Activated CD4-positive, alpha-beta T cell treated with anti-CD3 and anti-CD28 coated beads, Interleukin-2, amount 50 U/mL, for 48 hours (primary cell): ENCODE results near the gene PIEZO2.
"Not testable (repeated sequence)": the region's sequence is repeated elsewhere in the genome, so short reads cannot be mapped to it uniquely, and the experiment has no call there.

ENCODE experiments used
- DNase-seq, 2 experiments: peaks; one replicate each; pipeline ENCODE4 v3.0.0-alpha.2; 2020

The PIEZO2 gene

DNA sequence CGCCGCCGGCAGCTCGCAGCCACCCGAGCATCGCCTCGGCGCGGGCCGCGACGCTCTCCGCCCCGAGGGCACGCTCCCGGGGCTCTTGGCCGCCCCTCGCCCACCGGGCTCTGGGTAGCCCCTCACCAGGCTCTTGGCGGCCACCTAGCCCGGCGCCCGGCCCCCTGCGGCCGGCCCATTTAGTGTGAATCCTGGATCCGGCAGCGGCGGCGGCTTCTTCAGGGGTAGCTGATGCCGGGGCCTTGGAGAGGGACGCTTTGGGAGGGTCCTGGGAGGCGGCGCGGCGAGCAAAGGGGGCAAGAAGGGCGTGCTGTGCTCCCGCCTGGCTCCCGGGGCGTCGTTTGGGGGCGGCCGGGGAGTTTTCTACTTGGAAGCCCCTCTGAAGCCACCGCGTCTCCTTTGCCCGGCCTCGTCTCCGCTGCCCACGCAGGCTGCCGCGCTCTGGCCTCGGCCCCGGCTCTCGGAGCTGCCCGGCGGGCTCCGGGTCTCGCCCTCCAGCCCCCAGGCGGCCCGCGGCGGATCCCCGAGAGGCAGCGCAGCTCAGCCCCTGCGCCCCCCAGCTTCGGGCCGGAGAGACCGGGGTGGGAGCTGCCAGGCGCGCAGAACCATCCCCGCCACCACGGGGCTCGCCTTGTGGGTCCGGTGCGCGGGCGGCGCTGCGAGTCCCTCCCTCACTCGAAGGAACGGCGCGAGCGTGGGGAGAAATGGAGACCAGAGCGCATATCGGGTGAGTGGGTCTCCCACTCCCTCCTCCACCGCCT is 509 bp downstream of the PIEZO2 start:
- no peak for DNase-seq

DNA sequence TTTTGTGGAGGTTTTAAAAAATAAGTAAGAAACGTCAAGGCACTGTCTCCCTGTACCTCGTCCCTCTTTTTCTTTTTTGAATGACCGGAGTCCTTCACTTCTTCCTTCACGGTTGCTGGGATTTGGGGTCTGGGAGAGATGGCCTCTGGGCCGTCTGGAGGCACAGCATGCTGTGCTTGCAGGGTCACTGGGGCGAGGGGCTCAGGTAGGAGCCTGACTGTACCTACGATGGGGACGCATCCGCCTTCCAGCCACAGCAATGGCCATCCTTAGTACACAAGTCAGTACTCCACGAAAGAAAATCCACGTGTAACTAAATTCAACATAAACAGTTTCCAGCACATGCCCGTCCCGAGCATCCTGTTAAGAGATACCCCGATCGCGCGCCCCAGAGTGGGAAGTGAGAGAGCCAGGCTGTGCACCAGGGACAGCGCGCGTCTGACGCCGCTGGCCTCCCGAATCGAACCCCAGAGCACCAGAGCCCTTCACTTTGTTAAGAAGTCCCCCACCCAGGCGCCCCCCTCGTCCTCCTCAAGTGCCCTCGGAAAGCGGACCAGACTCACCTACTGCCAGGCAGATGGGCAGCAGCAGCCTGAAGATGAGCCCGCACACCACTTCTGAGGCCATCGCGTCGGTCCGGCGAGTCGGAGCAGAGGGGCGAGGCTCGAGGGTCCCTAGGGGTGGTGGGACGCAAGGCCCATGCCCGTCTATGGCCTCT is 1.2 kb downstream of the PIEZO2 start:
- DNase-seq, result no peak

DNA sequence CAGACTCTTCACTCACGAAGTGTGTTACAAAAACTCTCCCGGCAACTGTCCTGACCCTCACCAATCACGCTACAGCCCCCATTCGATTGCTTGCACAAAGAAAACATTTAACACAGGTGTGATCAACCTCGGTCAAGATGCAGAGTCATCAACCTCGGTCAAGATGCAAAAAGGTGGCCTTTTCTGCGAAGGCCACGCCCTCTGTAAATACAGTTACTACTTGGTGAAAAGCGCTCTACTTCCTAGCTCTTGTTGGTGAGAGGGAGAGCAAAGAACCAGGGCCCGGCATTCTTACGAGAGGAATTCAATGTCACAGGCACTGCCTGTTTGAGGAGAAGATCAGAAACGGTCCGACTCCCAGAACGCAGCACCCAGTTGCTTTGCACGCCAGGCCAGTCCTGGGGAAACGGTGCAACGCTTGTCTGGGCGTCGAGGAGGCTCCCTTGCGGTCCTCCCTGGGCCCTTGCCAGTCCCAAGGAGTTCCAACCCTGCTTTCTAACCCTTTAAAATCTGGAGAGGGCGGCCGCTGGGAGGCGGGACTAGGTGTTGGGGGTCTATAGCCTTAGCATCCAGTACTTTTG is 1.9 kb downstream of the PIEZO2 start:
- DNase-seq, result no peak

DNA sequence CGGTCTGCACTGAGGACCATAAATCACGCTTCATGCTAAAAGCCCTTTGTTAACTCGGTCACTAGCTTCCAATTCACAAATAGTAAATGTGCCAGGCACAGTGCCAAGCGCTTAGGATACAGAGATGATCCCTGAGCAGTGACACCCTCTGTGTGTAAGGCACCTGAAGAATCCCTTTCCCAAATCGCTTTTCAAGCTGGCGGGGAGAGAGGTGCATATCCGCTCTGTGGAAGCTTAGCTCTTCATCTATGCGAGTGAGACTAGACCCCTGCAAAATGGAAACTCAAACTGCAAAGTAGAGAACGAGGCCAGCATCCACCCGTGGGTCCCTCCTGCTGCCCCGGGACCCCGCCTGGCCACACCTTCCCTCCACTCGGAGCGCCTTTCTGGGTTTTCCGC is 2.4 kb downstream of the PIEZO2 start:
- DNase-seq, result no peak

DNA sequence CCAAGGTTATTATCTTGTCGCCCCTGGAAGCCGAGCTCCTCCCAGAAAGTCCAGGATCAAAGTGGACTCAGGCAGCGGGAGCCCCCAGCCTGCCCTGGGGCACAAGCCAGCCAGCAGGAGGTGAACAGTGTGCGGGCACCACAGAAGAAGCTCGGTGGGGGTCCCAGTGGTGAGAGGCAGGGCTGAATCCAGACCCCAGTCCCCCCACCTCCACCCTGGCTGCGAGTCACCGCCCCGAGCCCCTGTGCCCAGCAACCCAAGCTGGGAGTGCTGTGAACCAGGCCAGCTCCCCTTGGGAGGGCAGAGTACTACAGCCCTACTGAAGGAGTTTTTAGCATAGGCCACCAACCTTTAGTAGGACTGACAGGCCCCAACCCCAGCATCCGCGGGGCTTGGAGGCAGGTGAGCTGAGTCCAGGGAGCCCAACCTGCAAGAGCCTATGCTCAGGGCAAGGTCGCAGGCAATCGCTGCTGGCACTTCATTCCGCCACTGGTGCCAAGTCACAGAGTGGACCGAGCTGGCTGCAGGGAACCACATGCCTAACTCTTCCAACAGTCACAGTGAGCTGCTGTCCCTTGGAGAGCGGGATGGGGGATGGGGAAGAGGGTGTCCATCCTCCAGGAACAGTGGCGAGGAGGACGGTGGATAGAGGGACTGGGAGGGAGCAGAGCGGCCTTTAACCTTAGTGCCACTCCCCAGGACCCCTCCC is 3.0 kb downstream of the PIEZO2 start:
- no peak for DNase-seq

DNA sequence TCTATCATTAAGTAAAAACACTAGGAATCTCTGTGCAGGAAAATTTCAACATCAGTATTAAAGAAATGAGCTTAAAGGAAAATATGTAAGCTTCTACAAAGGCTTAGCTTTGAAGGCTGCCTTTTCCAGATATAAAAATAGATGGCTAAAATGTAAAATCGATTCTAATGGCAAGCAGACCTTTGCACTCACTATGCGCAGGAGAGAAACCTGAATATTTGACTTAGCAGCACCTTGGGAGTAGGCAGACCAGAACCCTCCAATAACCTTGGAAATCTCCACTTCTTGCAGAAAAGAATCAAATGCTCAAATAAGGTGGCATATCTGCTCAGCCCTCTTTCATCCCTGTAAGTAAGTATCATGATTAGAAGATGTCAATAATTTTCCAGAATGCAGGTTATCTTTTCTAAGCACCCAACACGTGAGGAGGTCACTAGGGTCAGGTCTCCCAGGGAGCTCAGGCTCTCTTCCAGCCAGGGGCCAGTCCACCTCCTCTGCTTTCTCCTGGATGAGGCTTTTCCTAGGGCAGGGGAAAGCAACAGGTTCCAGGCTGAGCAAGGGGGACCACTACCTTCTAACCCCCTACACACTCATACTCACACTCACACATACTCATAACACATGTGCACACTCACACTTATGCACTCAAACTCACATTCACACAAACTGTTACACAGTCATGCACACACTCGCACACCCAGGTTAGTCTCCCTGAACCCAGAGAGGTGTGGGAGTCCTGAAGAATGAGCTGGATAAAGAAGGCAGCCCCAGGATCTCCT is 3.8 kb downstream of the PIEZO2 start:
- no peak for DNase-seq

DNA sequence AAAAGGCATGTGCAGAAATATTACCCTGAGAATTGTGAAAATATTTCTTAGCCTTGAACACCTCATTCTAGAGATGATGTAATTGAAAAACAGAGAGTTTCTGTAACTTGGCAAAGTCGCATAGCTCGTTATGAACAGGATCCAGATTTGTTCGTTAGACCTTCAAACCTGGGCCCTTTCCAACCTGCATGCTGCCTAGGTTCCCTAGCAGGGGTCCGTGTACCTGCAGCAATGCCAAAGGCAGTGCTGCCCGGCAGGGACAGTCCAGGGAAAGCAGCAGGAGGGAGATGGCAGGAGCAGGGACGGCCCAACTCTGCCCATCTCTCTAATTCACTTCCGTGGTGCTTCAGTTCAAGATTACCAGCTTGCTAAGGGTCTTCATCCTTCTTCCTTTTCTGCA is 12.0 kb downstream of the PIEZO2 start:
- DNase-seq, result no peak

DNA sequence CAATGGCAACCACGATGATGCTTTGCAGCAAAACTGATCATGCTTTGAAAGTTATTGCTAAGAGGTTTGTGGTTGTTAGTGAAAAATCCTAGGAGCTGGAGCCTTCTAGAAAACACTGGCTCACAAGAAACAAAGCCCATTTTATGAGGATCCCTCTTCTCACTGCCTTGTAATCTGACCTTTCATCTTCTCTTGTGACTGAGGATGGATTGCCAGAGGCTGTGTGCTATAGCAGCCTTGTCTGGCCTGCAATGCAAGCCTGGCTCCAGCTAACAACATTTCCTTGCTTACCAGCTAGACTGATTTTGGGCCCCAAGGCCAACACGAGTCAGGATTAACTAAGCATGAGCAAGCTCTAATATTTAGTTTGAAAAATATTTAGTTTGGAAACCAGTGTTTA is 13.1 kb downstream of the PIEZO2 start:
- no peak for DNase-seq

DNA sequence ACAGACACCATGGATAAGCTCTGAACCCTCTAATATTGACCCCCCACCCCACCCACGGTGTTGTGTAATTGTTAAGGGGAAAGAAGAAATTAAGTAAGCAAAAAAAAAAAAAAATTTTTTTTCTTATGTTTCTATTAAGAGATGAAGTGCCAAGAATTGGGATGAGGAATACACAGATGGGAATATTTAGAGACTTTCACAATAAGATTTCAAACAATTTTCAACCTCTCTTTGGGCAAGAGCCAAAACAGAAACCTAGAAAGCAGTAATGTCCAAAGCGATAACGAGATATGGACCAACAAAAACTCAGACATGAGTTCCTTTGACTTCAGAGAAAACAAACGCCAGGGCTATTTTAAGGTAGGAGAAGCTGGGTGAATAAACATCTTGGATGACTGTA is 14.4 kb downstream of the PIEZO2 start:
- DNase-seq, result no peak

DNA sequence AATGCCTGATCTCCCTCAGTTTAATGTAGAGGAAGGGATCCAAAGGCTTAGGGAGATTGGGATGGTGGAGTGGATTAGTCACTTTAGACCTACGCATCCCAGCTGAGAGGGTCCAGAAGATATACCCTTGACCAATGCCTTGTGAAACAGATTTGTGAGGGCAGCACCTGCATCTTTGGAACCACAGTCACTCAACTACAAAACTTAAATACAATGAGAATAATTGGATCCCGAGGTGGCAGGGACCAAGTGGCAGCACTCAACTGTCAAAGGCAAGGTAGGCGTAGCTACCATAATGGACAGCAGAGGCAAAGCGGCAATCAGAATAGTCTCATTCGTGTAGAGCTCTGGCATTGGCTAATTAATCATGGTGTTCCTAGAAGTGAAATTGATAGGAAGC is 20.3 kb downstream of the PIEZO2 start:
- not testable (repeated sequence) for DNase-seq

DNA sequence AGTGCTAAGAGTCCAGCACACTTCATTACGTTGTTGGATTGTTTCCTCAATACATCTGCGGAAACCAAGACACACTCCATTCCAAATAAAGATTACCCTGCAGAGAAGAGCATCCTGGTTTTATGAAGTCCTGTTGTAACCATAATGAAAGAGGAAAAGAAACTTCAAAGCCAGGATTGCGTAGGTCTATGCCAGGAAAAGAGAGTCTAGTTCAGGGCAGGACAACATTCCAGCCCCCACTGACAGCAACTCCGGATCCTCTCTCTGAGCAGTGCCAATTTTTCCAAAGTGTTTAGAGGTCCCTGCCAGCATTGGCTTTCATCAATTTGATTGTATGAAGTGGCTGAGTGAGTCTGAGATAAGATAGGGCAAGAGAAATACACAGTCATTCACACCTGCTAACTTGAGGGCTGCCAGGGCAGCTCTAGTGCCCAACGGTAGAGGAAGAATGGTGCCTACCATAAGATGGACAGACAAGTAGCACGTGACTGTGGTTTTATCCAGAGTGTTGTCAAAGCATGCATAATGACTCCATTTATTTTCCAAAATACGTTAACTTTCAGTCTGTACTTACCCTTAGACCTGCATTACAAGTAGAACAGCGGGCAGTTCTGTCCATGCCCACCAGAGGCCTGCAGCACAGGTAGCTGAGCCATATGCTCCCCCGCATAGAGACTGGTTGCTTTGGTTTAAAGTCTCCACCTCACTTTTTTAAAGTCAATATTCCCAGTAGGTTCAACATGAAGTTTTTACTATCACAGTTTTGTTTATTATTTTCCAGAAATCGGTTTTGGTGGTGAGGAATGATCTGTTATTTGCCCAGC is 23.7 kb downstream of the PIEZO2 start:
- no peak for DNase-seq

DNA sequence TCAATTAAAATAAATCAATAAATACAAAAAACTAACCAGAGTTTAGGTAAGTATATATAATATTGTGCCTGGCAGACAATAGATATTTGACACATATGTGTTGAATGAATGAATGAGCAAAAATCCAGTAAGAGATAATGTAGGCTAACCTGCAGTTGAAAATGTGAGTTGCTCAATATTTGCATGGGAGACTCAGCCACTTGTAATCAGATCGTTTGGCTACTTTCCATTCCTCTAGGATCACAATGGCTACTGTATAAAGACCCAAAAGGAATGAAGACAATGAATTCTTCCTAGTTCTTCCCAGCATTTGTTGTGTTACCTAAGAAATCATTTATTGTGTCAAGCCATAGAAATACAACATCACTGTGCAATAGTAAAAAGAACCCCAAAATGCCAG is 25.3 kb downstream of the PIEZO2 start:
- DNase-seq, result no peak

DNA sequence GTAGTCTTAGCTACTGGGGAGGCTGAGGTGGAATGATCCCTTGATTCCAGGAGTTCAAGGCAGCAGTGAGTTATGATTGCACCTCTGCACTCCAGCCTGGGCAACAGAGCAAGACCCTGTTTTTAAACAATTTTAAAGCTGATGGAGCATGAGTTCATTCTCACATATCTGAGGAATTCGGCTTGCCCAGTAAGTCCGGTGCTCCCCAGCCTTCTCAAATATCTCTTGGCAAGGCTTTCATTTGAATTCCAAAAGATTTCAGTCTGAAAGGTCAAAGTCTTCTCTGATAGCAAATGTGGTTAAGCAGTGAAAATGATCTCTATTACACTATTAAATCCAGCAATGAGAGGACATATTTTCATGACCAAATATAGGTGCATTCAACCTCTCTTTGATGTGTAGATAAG is 27.9 kb downstream of the PIEZO2 start:
- no peak for DNase-seq

DNA sequence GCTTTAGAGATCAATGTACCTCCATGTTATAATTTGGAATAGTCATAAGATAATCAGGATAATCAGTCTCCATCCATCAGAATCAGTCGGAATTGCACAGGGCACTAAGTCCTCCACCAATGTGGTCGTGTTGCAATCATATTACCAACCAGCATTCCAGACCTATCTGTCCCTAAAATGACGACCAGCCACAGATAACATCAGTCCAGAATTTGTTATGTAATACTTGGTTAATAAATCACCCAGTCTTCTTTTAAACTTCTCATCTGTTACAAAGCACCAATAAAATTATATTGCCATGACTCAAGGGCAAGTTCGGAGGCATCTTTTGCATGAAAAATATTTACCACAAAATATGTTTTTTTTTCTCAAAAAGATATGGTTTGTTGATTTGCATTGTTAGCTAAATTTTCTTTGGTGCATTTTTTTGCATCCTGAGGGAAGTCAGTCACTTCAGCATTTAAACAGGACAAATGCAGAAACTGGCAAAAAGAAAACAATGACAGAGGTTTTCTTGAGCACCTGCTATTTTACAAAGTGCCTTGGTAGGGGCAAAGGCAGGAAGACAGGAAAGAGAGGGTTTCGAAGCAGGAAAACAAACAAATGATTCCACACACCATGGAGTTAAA is 29.3 kb downstream of the PIEZO2 start:
- no peak for DNase-seq

DNA sequence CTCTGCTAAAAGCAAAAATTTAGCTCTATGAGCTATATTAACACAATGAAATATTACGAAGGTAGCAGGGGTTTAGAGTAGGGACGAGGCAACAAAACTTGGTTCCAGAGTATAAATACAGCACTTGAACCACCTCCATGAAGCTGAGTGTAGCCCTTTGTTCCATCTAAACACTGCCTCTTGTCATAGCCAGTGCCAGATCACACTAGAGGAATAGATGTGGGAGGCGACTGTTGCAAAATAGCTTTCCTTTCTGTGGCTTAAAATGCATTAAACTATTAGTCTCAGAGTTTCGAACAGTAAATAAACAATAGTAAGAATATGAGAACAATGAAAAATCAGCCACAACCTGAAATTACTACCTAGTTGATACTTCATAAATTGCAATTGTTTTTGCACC is 29.8 kb downstream of the PIEZO2 start:
- DNase-seq, result no peak

DNA sequence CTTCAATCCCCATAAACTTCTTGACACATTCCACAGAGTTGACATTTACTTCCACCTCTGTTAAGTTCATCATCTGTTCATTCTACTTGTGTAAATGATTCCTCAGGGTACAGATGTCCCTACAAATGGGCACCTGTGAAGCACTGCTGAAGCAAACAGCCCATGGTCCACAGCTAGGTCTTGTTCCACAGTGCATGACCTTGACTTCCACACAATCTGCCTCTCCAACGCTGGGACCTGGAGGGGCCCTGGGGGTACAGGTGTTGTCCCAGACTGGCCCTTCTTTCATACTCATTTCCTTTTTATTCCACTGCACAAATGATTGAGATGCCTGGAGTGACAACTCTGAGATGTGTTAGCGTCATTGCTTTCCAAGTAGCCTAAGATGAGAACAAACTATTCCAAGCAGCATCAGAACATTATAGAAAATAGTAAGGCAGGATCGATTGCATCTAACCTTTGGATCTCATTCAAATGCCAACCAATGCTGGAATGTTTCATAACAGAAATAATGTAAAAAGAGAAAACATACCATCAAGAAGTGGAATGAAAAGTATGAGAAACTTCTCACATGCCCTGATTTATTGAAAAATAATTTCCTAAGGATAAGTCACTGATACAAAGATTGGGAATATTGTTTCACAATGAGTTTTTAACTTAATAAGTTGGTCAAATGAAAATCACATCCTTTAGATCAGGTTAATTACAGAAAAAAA is 31.2 kb downstream of the PIEZO2 start:
- DNase-seq, result no peak

DNA sequence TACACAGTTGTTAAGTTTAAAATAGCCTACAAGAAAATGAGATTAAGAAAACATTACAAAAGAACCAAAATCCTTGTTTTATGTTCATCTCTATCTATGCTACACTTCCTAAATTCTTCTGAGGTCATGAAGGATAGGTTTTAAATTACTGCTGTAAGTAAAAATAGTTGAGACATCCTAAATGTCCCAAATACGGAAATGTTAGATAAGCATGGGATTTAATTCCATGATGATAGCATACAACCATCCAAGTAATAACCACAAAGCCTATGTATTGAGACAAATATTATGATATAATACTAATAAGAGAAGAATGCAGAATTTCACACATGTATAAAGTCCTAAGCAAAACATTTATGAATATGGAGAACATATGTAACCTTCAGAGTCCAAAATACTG is 34.1 kb downstream of the PIEZO2 start:
- no peak for DNase-seq

DNA sequence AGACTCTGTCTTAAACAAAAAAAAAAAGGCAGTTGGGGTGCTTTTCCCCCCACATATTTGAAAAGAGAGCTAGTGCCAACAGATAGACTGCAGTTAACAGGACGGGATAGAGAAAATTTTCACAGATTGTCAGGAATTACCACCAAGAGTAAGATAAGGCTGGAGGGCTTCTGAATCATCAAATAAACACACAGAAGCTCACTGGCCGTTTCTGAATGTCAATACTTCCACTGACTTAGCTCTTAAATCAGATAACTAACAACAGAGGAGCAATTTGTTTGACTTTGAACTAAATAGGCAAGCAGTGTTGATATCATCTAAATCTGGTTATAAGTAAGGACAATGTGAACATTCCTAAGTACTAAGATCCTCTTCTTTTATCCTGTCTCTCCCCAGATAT is 34.7 kb downstream of the PIEZO2 start:
- DNase-seq, result no peak

DNA sequence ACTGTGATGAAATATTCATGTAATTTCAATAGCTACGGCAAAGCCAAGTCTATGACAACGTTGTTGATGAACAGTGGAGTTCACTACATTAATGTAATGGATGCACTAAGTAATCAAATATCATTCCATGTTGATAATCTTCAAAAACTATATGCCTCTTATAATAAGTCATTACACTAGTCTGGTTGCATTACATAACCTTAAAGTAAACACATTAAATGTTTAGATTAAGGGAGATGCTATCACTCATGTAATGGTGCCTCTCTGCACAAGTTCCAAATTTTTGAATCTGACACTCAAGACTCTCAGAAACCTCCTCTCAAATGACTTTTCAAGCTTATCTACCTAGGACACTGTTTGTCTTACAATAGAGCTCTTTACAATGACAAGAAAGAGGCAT is 35.4 kb downstream of the PIEZO2 start:
- DNase-seq, result no peak

DNA sequence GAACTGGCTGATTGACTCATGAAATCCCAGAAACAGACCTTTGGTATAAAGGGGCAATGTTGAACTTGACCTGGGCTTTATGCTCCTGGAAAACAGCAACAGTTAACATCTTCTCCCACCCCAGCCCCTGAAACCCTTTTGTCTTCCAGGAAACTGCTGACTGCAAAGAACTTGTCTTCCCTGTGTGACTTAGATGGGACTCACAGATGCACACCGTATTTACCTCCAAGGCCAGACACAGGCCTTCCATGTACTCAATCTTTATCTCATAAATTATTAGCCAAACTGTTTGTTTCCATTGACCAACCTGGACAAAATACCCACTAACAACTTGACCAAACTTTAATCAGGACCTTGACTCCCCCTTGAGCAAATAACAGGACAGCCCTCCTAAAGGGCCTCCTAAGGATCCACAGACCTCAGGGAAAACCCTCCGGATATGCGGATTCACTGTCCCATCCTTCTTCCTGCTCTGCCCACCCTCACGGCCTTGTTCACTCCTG is 36.3 kb downstream of the PIEZO2 start:
- DNase-seq, result no peak

DNA sequence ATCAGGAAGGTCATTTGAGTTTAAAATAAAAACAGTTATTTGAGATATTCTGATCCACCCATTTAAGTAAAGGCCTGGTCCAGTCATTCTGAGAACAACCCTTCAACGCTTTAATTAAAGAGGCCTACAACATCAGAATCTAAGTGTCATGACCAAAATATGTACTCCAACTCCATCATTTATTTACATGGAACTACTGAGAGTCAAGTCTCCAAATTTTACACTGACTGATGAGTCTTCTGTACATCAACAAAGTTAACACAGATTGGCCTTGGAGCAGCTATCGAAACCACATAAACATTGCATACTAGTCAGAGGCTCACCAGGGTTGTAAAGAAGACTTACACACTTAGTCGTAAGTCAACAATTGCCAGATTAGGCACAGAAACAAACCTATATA is 37.1 kb downstream of the PIEZO2 start:
- no peak for DNase-seq
